SW480 (cell line): Measurements from ENCODE around the gene WNT8B.
A peak's percentile ranks its signal among the peaks of the same experiment; 100 is the strongest.

ENCODE experiments used
- DNase-seq: peaks from one replicate; pipeline ENCODE4 v3.0.0-alpha.2; 2016; ENCODE audit warnings: low spot score

WNT8B gene

GRCh38 chr10:100462709-100463108 is at the start of gene WNT8B:
WNT8B (plus strand) TSS chr10:100463009; CDS start chr10:100463169, 160 bp downstream.
- DNase-seq, result no peak

GRCh38 chr10:100413173-100413572 is 49.6 kb upstream of the WNT8B start:
- no peak for DNase-seq

- DNase-seq, result no peak
Measured at GRCh38 chr10:100419911-100420449, 42.8 kb upstream of the WNT8B start.

GRCh38 chr10:100427374-100427773 is 35.4 kb upstream of the WNT8B start:
- no peak for DNase-seq

GRCh38 chr10:100433253-100434240 is 29.3 kb upstream of the WNT8B start:
- peak; percentile 88 for DNase-seq

GRCh38 chr10:100436255-100436654 is 26.6 kb upstream of the WNT8B start:
- no peak for DNase-seq

GRCh38 chr10:100438674-100439315 is 24.0 kb upstream of the WNT8B start:
- no peak for DNase-seq

- no peak for DNase-seq
Measured at GRCh38 chr10:100442548-100442947, 20.3 kb upstream of the WNT8B start.

GRCh38 chr10:100446130-100446761 is 16.6 kb upstream of the WNT8B start:
- DNase-seq, result peak; percentile 53

- DNase-seq, result no peak
Measured at GRCh38 chr10:100447663-100448062, 15.1 kb upstream of the WNT8B start.

GRCh38 chr10:100448951-100449350 is 13.9 kb upstream of the WNT8B start:
- no peak for DNase-seq

- no peak for DNase-seq
Measured at GRCh38 chr10:100468322-100468721, 5.5 kb downstream of the WNT8B start.

- no peak for DNase-seq
Measured at GRCh38 chr10:100468978-100469377, 6.2 kb downstream of the WNT8B start.

- DNase-seq, result no peak
Measured at GRCh38 chr10:100469756-100470155, 6.9 kb downstream of the WNT8B start.

GRCh38 chr10:100470367-100470766 is 7.6 kb downstream of the WNT8B start:
- DNase-seq, result no peak

GRCh38 chr10:100477970-100478369 is 15.2 kb downstream of the WNT8B start:
- DNase-seq, result no peak

GRCh38 chr10:100479037-100479436 is 16.2 kb downstream of the WNT8B start:
- DNase-seq, result no peak

GRCh38 chr10:100480002-100480401 is 17.2 kb downstream of the WNT8B start:
- DNase-seq, result no peak

- DNase-seq, result peak; percentile 90
Measured at GRCh38 chr10:100481462-100482081, 18.8 kb downstream of the WNT8B start.

- DNase-seq, result peak; percentile 77
Measured at GRCh38 chr10:100482181-100482833, 19.5 kb downstream of the WNT8B start.

GRCh38 chr10:100482834-100483185 is 20.0 kb downstream of the WNT8B start:
- no peak for DNase-seq
